GM23338 (cell line): ENCODE measurements around the gene GCNT2. TPM values are rescaled to one million over a fixed set of nuclear protein-coding genes. Genes with fewer than 3 reads are reported as not detected.

Experiments
- ATAC-seq: fragments of 200-7000 bp; cut with Tn5 transposase; 3 replicates; pipeline ENCODE4 v1.9.1; 2020
- DNase-seq: peaks from one replicate; pipeline ENCODE4 v3.0.0-alpha.2; 2015; ENCODE audit warnings: low spot score
- H2AFZ ChIP-seq: fragments of 200-600 bp; sonication (generic); 2 replicates; pipeline ENCODE4 v1.8.0; 2016; ENCODE audit warnings: antibody characterized with exemption, mild to moderate bottlenecking, moderate library complexity
- H3F3A ChIP-seq: fragments of 200-600 bp; sonication (generic); replicated peaks from 2 replicates; pipeline ENCODE4 v1.8.0; 2017; ENCODE audit warnings: antibody characterized with exemption, mixed run types, low read depth
- H3K27ac ChIP-seq: fragments of 200-600 bp; sonication (generic); 2 replicates; pipeline ENCODE4 v1.6.1; 2016; ENCODE audit warnings: low read depth
- H3K27me3 ChIP-seq: fragments of 200-600 bp; sonication (generic); 2 replicates; pipeline ENCODE4 v1.8.0; 2016; ENCODE audit warnings: mild to moderate bottlenecking, mixed run types, moderate library complexity; ENCODE audit not compliant: insufficient read depth
- H3K36me3 ChIP-seq: fragments of 200-600 bp; sonication (generic); 2 replicates; pipeline ENCODE4 v1.8.0; 2016; ENCODE audit warnings: mild to moderate bottlenecking; ENCODE audit not compliant: insufficient read depth
- H3K4me1 ChIP-seq: fragments of 200-600 bp; sonication (generic); 2 replicates; pipeline ENCODE4 v1.8.0; 2016; ENCODE audit warnings: mild to moderate bottlenecking, moderate library complexity; ENCODE audit not compliant: insufficient read depth
- H3K4me2 ChIP-seq: fragments of 200-600 bp; sonication (generic); 2 replicates; pipeline ENCODE4 v1.7.1; 2017; ENCODE audit warnings: mixed run types
- H3K4me3 ChIP-seq: fragments of 200-600 bp; sonication (generic); 2 replicates; pipeline ENCODE4 v1.6.1; 2016; ENCODE audit warnings: mixed run types
- H3K79me2 ChIP-seq: fragments of 200-600 bp; sonication (generic); replicated peaks from 2 replicates; pipeline ENCODE4 v1.8.0; 2017; ENCODE audit warnings: mild to moderate bottlenecking; ENCODE audit not compliant: insufficient read depth
- H3K9me2 ChIP-seq: fragments of 200-600 bp; sonication (generic); 2 replicates; pipeline ENCODE4 v1.8.0; 2017; ENCODE audit not compliant: insufficient read depth
- H4K20me1 ChIP-seq: fragments of 200-600 bp; sonication (generic); replicated peaks from 2 replicates; pipeline ENCODE4 v1.8.0; 2017; ENCODE audit warnings: mild to moderate bottlenecking; ENCODE audit not compliant: insufficient read depth
- H3K27ac Mint-ChIP-seq: 2 replicates; pipeline ENCODE4 v1.8.0; 2020; ENCODE audit warnings: inconsistent platforms, mild to moderate bottlenecking, moderate library complexity, mixed read lengths
- H3K27me3 Mint-ChIP-seq: 3 replicates; pipeline ENCODE4 v1.8.0; 2022; ENCODE audit warnings: low read depth, mild to moderate bottlenecking, moderate library complexity, mixed read lengths, inconsistent platforms; ENCODE audit not compliant: insufficient read depth, poor library complexity
- H3K36me3 Mint-ChIP-seq: 3 replicates; pipeline ENCODE4 v1.8.0; 2021; ENCODE audit warnings: low read depth, mild to moderate bottlenecking, inconsistent platforms, moderate library complexity, mixed read lengths
- H3K4me1 Mint-ChIP-seq: 3 replicates; pipeline ENCODE4 v1.8.0; 2020; ENCODE audit warnings: mild to moderate bottlenecking, inconsistent platforms, mixed read lengths
- H3K4me3 Mint-ChIP-seq: 3 replicates; pipeline ENCODE4 v1.8.0; 2021; ENCODE audit warnings: moderate library complexity, mild to moderate bottlenecking, inconsistent platforms, mixed read lengths
- H3K9me3 Mint-ChIP-seq: 3 replicates; pipeline ENCODE4 v1.8.0; 2020; ENCODE audit warnings: moderate library complexity, mild to moderate bottlenecking, inconsistent platforms, mixed read lengths
- CREB1 ChIP-seq: fragments of 250-450 bp; sonication (Bioruptor Pico); IDR thresholded peaks from 2 replicates; pipeline ENCODE4 v1.5.0; 2020; ENCODE audit warnings: low read depth, mild to moderate bottlenecking, moderate library complexity
- EZH2 ChIP-seq: fragments of 200-600 bp; sonication (generic); IDR thresholded peaks from one replicate; pipeline ENCODE4 v1.8.0; 2017; ENCODE audit warnings: antibody characterized with exemption, mild to moderate bottlenecking, low read depth; ENCODE audit not compliant: unreplicated experiment
- EZH2phosphoT487 ChIP-seq: fragments of 200-600 bp; sonication (generic); IDR thresholded peaks from one replicate; pipeline ENCODE4 v1.8.1; 2018; ENCODE audit warnings: antibody characterized with exemption; ENCODE audit not compliant: unreplicated experiment
- JUNB ChIP-seq: IDR thresholded peaks from one replicate; pipeline ENCODE4 v1.6.1; 2016; ENCODE audit warnings: antibody characterized with exemption; ENCODE audit not compliant: unreplicated experiment
- NANOG ChIP-seq: IDR thresholded peaks from 2 replicates; pipeline ENCODE4 v1.6.1; 2016; ENCODE audit warnings: antibody characterized with exemption, borderline replicate concordance
- POLR2AphosphoS5 ChIP-seq: IDR thresholded peaks from 2 replicates; pipeline ENCODE4 v1.6.1; 2016; ENCODE audit warnings: antibody characterized with exemption, low read depth
- STAT1 ChIP-seq: IDR thresholded peaks from one replicate; pipeline ENCODE4 v1.6.1; 2016; ENCODE audit warnings: antibody characterized with exemption; ENCODE audit not compliant: unreplicated experiment
- ZNF331 ChIP-seq: fragments of 250-450 bp; sonication (Bioruptor Pico); IDR thresholded peaks from 2 replicates; pipeline ENCODE4 v1.5.0; 2020; ENCODE audit warnings: low read depth, mild to moderate bottlenecking, moderate library complexity
- ZNF462 ChIP-seq: fragments of 250-450 bp; sonication (Bioruptor Pico); IDR thresholded peaks from 2 replicates; pipeline ENCODE4 v1.5.0; 2020; ENCODE audit warnings: mild to moderate bottlenecking, moderate library complexity
- polyA plus RNA-seq: library from polyadenylated mRNA; unstranded; fragments of >200 nt; fragmentation: Nextera tagmentation; extraction: Ambion mirVana; gene quantifications from 2 replicates; pipeline ENCODE4 v1.2.1, GENCODE V29; 2016
- total RNA-seq: library from RNA; depleted of rRNA; stranded (reverse); fragments of >200 nt; shearing (Covaris generic); gene quantifications from 2 replicates; pipeline ENCODE4 v1.2.3, GENCODE V29; 2014
- TF ChIP-seq, protein P1 (sequence below), 2 experiments: fragments of 200-600 bp in 1 of 2; sonication (generic) in 1 of 2; conservative IDR thresholded peaks; 2 replicates each; pipeline versions ENCODE4 v1.5.1 to v1.6.1; 2016 to 2017; ENCODE audit warnings: antibody characterized with exemption in 2 of 2, low read depth in 2 of 2, mild to moderate bottlenecking in 2 of 2, moderate library complexity in 1 of 2
- TF ChIP-seq, protein P2 (sequence below): IDR thresholded peaks from 2 replicates; pipeline ENCODE4 v1.6.1; 2016; ENCODE audit warnings: antibody characterized with exemption

The GCNT2 gene
- total and polyA plus RNA-seq, 2 experiments from 2014 or later = 28.3 to 137 TPM

GRCh38 chr6:10577112-10577511 lies 56.0 kb downstream of the GCNT2 start:
- Mint-ChIP-seq H3K36me3 (peaks cover 49% of the 10 kb centered on the region), H3K27me3 (peaks cover 14% of the 10 kb centered on the region), H3K4me1 (peaks cover 63% of the 10 kb centered on the region), H3K4me3 (no peak overlapping the region), H3K27ac (no peak overlapping the region), H3K9me3 (no peaks in the 10 kb centered on the region)
- TF ChIP-seq EZH2 (no peak), ZNF331 (CRISPR knock-in tag) (no peak), ZNF462 (CRISPR knock-in tag) (no peak), EZH2phosphoT487 (no peak), STAT1 (no peak), NANOG (no peak), JUNB (no peak), POLR2AphosphoS5 (no peak), CREB1 (no peak)
- TF ChIP-seq, protein P1, sequence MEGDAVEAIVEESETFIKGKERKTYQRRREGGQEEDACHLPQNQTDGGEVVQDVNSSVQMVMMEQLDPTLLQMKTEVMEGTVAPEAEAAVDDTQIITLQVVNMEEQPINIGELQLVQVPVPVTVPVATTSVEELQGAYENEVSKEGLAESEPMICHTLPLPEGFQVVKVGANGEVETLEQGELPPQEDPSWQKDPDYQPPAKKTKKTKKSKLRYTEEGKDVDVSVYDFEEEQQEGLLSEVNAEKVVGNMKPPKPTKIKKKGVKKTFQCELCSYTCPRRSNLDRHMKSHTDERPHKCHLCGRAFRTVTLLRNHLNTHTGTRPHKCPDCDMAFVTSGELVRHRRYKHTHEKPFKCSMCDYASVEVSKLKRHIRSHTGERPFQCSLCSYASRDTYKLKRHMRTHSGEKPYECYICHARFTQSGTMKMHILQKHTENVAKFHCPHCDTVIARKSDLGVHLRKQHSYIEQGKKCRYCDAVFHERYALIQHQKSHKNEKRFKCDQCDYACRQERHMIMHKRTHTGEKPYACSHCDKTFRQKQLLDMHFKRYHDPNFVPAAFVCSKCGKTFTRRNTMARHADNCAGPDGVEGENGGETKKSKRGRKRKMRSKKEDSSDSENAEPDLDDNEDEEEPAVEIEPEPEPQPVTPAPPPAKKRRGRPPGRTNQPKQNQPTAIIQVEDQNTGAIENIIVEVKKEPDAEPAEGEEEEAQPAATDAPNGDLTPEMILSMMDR (conservative IDR thresholded peaks at IDR 0.05; ENCODE audit: low read depth in 2 of 2) = no peak
- TF ChIP-seq, protein P2, sequence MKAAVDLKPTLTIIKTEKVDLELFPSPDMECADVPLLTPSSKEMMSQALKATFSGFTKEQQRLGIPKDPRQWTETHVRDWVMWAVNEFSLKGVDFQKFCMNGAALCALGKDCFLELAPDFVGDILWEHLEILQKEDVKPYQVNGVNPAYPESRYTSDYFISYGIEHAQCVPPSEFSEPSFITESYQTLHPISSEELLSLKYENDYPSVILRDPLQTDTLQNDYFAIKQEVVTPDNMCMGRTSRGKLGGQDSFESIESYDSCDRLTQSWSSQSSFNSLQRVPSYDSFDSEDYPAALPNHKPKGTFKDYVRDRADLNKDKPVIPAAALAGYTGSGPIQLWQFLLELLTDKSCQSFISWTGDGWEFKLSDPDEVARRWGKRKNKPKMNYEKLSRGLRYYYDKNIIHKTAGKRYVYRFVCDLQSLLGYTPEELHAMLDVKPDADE = no peak
- peaks cover 95% of the 10 kb centered on the region for H3K79me2 ChIP-seq
- peaks cover 35% of the 10 kb centered on the region for H3F3A ChIP-seq
- peaks cover 13% of the 10 kb centered on the region for H4K20me1 ChIP-seq
- peaks cover 93% of the 10 kb centered on the region for H3K4me1 ChIP-seq
- H3K4me3 ChIP-seq = no peak overlapping the region
- ATAC-seq = no peak
- H3K27me3 ChIP-seq = no peaks in the 10 kb centered on the region
- no peaks in the 10 kb centered on the region for H3K36me3 ChIP-seq
- H3K4me2 ChIP-seq = peak overlapping the region; percentile 42; the same call in 1 of the 2 replicates
- no peak for DNase-seq
- peak overlapping the region; percentile 96 for H3K27ac ChIP-seq
- H3K9me2 ChIP-seq = no peaks in the 10 kb centered on the region
- no peak overlapping the region for H2AFZ ChIP-seq
